ENCODE data around the gene WDR82.

- no peak for TF ChIP-seq POLR2A (IDR thresholded peaks at IDR 0.05)
- no peak for TF ChIP-seq CTCF (IDR thresholded peaks at IDR 0.05)
- no peak for TF ChIP-seq EP300 (IDR thresholded peaks at IDR 0.05)
- no peak for TF ChIP-seq POLR2AphosphoS5 (IDR thresholded peaks at IDR 0.05)
Observed at GRCh38 chr3:52269776-52270175, 8.7 kb downstream of the WDR82 start.
